Panc1 (cell line): ENCODE data around the gene TK2. TPM values are rescaled to one million over a fixed set of nuclear protein-coding genes. Genes with fewer than 3 reads are reported as not detected.

Experiments used
- ATAC-seq: fragments of 200-7000 bp; cut with Tn5 transposase; 2 replicates; pipeline ENCODE4 v1.9.1; 2020; ENCODE audit warnings: mild to moderate bottlenecking, moderate library complexity
- BruUV-seq: library from RNA; stranded (reverse); fragments of 400-500 nt; replicated peaks from 2 replicates; lab custom pipeline; 2021; lab: Mats Ljungman, UMichigan
- CTCF ChIA-PET: fragments of 300-600 bp; sonication (Branson Sonifier 250); formaldehyde crosslinking; loops from one replicate; lab custom pipeline; 2022; ENCODE audit warnings: antibody characterized with exemption; lab: Charles Lee
- POLR2A ChIA-PET: fragments of 300-600 bp; sonication (Branson Sonifier 250); formaldehyde crosslinking; loops from one replicate; lab custom pipeline; 2022; ENCODE audit warnings: antibody characterized with exemption; lab: Charles Lee
- DNase-seq: peaks from one replicate; pipeline ENCODE4 v3.0.0-alpha.2; 2010; ENCODE audit warnings: low read depth, low spot score
- H3K27ac ChIP-seq: 2 replicates; pipeline ENCODE4 v1.5.1; 2011; ENCODE audit warnings: mild to moderate bottlenecking, low read length, inconsistent platforms
- H3K27me3 ChIP-seq: fragments of 200-500 bp; sonication (Bioruptor generic); 2 replicates; pipeline ENCODE4 v1.6.0; 2014; ENCODE audit warnings: low read length, inconsistent platforms; ENCODE audit not compliant: control insufficient read depth, insufficient read depth
- H3K36me3 ChIP-seq: fragments of 200-500 bp; sonication (Bioruptor generic); 2 replicates; pipeline ENCODE4 v1.5.1; 2014; ENCODE audit warnings: inconsistent platforms, mild to moderate bottlenecking, low read length, moderate library complexity; ENCODE audit not compliant: control insufficient read depth, insufficient read depth
- H3K4me1 ChIP-seq: 2 replicates; pipeline ENCODE4 v1.5.1; 2011; ENCODE audit warnings: inconsistent platforms, mild to moderate bottlenecking, low read length, moderate library complexity; ENCODE audit not compliant: control insufficient read depth, insufficient read depth
- H3K4me3 ChIP-seq, 2 experiments: 2 replicates each; pipeline ENCODE4 v1.5.1; 2011 to 2012; ENCODE audit warnings: low read depth in 2 of 2, low read length in 2 of 2, mild to moderate bottlenecking in 2 of 2, inconsistent platforms in 1 of 2, moderate library complexity in 1 of 2
- H3K9me3 ChIP-seq: fragments of 200-500 bp; sonication (Bioruptor generic); 2 replicates; pipeline ENCODE4 v1.5.1; 2014; ENCODE audit warnings: low read depth, mild to moderate bottlenecking, inconsistent platforms, low read length, moderate library complexity; ENCODE audit not compliant: control insufficient read depth, insufficient read depth
- CTCF ChIP-seq: fragments of 450-650 bp; IDR thresholded peaks from 2 replicates; pipeline ENCODE4 v1.5.1; 2017; ENCODE audit warnings: mild to moderate bottlenecking
- POLR2AphosphoS5 ChIP-seq: IDR thresholded peaks from 2 replicates; pipeline ENCODE4 v1.6.1; 2012; ENCODE audit warnings: mild to moderate bottlenecking, low read depth, low read length, moderate library complexity
- REST ChIP-seq, 2 experiments: IDR thresholded peaks; 2 replicates each; pipeline ENCODE4 v1.6.1; 2011 to 2012; ENCODE audit warnings: low read depth in 2 of 2, control low read depth in 1 of 2, low read length in 1 of 2, mild to moderate bottlenecking in 1 of 2, moderate library complexity in 1 of 2; ENCODE audit not compliant: insufficient read depth in 1 of 2
- SIN3A ChIP-seq: IDR thresholded peaks from 2 replicates; pipeline ENCODE4 v1.6.1; 2012; ENCODE audit warnings: low read depth, mild to moderate bottlenecking, low read length, moderate library complexity, borderline replicate concordance; ENCODE audit not compliant: insufficient read depth
- TCF7L2 ChIP-seq: IDR thresholded peaks from 2 replicates; pipeline ENCODE4 v1.6.1; 2011; ENCODE audit warnings: mild to moderate bottlenecking, low read depth, low read length, inconsistent platforms
- in situ Hi-C: cut with HindIII; loops from 2 replicates; pipeline ENCODE4 v1.10.0; 2016; ENCODE audit warnings: low sequenced_read_pairs, low pct_unique_long_range_greater_than_20kb
- intact Hi-C: fragments of 100-400 bp; cut with micrococcal nuclease; formaldehyde crosslinking; loops from one replicate; pipeline ENCODE4 v1.10.0; 2022; ENCODE audit not compliant: unreplicated experiment
- total RNA-seq: library from RNA; stranded (reverse); gene quantifications from one replicate; pipeline ENCODE4 v1.2.1, GENCODE V29; 2021; ENCODE audit not compliant: unreplicated experiment

The TK2 gene
- total RNA-seq, 1 experiment from 2014 or later = 17.1 TPM

GRCh38 chr16:66459878-66460277 is 90.0 kb downstream of the TK2 start:
- Histone ChIP-seq H3K27ac (no peak overlapping the region), H3K4me1 (no peaks in the 10 kb centered on the region), H3K27me3 (peaks cover 5% of the 10 kb centered on the region), H3K9me3 (no peaks in the 10 kb centered on the region), H3K4me3 (no peak overlapping the region), H3K36me3 (no peaks in the 10 kb centered on the region)
- TF ChIP-seq REST (IDR thresholded peaks at IDR 0.05; ENCODE audit: insufficient read depth in 1 of 2, low read depth in 2 of 2, low read length in 1 of 2) (no peak), CTCF (no peak), POLR2AphosphoS5 (no peak), TCF7L2 (no peak), SIN3A (no peak)
- CTCF ChIA-PET = no interaction called here
- no peak for DNase-seq
- POLR2A ChIA-PET = no interaction called here
- no peak for ATAC-seq
- intact Hi-C loops (no loop called here), in situ Hi-C loops (no loop called here)
- no TSS peak for BruUV-seq

GRCh38 chr16:66458853-66459252 is 91.1 kb downstream of the TK2 start:
- CTCF ChIA-PET = no interaction called here

More at GRCh38 chr16:66458853-66459252, 91.1 kb downstream of the TK2 start:
- Histone ChIP-seq H3K9me3 (no peaks in the 10 kb centered on the region), H3K4me1 (no peaks in the 10 kb centered on the region), H3K36me3 (no peaks in the 10 kb centered on the region), H3K27ac (no peak overlapping the region), H3K27me3 (peaks cover 4% of the 10 kb centered on the region), H3K4me3 (no peak overlapping the region)
- POLR2A ChIA-PET = no interaction called here
- DNase-seq (no peak), ATAC-seq (peak; percentile 42; the same call in 1 of the 2 replicates)
- BruUV-seq = no TSS peak
- in situ Hi-C loops = no loop called here
- intact Hi-C loops = no loop called here
- TF ChIP-seq REST (IDR thresholded peaks at IDR 0.05; ENCODE audit: insufficient read depth in 1 of 2, low read depth in 2 of 2, low read length in 1 of 2) (no peak), TCF7L2 (no peak), SIN3A (no peak), CTCF (no peak), POLR2AphosphoS5 (no peak)
